HG03095 (cell line): Measurements from ENCODE around the gene B3GALT6.

ENCODE experiments used
- ATAC-seq: cut with Tn5 transposase; IDR thresholded peaks from one replicate; pipeline ENCODE4 v1.9.1; 2021; ENCODE audit warnings: moderate library complexity; ENCODE audit not compliant: unreplicated experiment

B3GALT6 gene

DNA sequence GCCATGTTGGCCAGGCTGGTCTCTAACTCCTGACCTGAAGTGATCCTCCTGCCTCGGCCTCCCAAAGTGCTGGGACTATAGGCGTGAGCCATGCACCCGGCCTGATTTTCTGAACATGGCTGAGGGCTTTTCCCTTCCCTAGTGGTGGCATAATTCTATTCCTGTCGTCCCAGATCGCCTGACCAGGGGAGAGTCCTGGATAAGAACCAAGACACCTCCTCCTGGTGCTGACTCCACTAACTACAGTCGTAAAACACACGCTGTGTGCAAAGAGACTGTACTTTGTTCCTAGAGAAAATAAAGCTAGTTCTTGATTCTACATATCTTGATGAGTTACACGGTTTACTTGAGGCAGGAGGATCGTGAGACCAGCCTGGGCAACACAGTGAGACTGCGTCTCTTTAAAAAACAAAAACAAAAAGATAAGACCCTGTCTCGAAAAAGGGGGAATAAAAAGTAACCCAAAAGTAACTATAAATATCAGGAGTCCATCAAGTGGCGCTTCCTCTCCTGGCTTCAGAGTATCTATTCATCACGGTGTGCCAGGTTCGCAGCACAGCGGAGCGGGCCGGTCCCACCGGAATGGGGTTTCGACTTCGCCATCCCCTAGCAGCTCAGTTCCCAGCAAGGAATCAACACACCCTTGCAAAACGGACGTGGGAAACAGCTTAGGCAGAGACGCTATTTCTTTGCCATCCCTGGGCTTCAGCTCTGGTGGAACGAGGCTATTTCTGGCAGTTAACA, 1.2 kb upstream of the B3GALT6 start:
- no peak for ATAC-seq

DNA sequence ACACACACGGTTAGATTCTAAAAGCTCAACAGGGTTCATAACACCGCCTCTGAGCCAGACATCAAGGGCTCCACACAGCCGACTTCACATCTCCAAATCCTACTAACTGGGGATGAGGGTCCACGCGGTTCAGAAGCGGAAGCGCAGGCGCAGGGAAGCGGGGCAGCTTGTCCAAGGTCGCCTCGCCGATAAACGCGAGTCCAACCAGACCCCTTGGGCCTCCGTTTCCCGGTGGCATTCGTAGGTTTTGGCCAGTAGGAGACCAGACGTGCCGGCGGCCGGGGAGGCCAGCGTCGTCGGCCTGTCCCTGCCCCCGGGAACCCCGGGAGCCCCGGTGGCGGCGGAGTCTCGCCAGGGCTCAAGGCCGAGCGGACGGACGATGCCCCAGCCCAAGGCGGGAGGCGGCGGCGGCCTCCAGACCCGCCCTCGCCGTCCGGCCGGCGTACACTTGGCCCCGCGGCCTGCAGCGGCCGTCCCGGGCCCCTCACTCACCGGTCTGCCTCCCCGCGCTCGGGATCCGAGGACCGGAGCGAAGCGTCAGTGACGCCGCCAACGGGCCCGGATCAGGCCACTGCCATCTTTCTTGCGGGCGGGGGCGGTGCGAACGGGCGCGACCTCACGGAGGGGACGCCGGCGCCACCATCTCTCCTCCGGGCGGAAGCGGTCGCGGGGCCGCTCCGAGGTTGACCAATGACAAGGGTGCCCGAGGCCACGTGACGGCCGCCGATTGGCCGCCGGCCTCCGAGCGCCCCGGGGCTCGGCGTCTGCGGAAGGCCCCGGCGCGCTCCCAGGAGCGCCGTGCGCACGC, 433 bp upstream of the B3GALT6 start, which contains the start of gene SDF4:
Gene SDF4, minus strand, starts transcription at position 602 of the 808 bp plus-strand sequence. CDS start 3,229 bp downstream, outside the sequence.
- ATAC-seq: peak; percentile 82

DNA sequence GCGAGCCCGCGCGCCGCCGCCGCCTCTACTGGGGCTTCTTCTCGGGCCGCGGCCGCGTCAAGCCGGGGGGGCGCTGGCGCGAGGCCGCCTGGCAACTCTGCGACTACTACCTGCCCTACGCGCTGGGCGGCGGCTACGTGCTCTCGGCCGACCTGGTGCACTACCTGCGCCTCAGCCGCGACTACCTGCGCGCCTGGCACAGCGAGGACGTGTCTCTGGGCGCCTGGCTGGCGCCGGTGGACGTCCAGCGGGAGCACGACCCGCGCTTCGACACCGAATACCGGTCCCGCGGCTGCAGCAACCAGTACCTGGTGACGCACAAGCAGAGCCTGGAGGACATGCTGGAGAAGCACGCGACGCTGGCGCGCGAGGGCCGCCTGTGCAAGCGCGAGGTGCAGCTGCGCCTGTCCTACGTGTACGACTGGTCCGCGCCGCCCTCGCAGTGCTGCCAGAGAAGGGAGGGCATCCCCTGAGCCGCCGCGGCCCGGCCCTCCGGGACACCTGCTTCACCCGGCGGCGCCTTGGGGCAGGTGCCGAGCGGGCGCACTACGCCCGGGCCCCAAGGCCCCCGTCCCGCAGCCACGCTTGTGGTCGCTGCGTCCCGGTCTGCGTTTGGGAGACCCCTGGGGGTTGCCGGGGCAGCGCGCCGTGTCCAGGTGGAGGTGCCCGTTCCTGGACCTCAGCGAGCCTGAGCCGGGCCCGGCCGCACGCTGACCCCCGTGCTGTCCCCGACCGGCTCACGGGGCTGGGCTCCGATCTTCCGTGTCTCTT, 944 bp downstream of the B3GALT6 start:
- no peak for ATAC-seq

DNA sequence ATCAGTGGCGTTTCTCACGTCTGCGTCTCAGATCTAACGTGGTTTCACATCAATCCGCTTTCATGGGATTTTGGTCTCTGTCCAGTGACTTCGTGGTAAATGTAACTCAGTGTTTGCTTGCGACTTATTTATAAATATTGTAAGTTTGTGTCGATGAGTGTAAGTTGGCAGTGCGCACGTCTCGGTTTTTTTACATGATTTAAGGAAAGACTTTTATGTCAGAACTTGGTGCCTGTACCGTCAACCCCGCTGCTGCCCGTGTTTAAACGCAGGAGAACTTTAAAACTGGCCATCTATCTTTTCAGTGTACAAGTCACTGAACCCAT, 1.5 kb downstream of the B3GALT6 start:
- no peak for ATAC-seq

DNA sequence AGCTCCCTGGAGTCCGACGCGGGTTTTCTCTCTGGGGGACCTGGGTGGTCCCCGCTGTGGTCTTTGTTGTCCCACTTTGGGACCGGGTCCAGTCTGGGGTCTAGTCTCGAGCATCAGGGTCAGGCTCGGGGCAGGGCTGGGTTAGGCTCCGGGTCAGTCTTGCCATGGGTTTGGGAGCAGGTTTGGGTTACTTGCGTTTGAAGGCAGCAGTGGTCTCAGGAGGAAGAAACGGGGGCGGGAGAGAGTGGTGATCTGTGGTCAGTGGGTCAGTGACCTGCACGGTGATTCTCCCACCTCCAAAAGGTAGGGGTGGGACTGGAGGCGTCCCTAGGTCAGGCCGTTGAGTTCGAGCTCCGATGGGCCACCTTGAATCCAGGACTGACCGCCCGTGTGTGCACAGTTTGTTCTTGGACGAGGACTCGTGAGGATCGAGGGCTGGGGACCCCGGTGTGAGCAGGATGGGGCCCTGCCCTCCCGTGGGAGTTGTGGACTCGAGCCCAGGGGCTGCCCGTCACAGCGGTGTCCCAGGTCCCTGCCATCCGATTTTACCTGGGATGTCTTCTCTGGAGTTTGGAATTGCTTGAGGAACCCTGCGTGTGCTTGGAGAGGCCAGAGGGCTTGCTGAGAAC, 2.3 kb downstream of the B3GALT6 start:
- ATAC-seq: no peak

DNA sequence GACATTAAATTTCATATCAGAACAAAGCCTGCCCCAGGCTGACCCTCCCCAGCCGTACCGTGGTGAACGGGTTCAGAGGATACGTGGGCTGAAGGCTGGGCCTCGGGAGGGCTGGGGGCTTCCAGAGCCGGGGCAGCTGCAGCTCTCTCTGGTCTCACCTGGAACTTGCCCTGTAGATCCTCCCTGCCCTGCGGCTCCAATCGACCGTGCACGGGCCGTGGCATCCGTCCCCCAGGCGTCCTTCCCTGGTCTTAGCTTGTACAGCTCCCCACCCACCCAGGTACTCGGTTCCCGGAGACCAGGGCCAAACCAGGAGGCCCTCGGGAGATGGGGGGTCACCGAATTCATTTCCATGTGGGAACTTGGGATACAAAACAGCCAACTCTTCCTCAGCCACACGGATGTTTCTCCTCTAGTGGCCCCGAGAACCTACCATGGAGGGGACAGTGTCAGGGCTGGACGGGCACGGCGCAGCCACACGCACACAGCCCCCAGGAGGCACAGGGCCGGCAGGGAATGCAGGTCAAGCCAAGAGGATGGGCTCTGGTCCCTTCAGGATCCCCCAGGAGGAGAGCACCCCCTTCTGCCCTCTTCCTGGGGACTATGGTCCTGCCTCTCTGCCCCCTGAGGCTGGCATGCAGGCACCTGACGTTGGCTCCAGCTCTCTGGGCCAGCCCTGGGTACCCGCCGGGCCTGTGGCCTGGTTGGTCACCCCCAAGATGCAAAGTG, 3.1 kb downstream of the B3GALT6 start:
- no peak for ATAC-seq

DNA sequence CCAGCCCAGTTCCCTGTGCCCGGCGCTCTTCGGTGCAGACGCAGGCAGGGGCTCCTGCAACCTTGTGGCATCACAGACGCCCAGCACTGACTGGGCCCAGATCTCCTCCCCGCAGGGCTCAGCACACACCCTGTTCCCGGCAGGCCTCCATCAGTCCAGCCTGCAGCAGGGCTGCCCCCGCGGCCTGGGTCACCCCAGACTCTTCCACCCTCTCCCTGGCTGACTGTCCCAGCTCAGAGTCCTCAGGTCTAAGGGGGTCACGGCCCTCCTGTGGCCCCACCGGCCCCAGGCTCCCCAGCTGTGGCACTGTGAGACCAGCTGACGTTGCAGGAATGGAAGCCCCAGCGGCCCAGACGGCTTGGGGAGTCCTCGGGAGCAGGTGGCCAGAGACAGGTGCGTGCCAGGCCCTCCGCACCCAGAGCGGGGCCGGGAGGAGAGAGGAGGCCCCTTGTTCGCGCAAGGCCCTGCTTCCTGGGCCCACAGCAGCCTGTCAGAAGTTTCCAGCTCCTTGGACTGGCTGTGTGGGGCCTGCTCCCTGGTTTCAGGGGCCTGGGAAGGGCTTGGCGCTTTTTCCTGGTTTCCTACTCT, 4.2 kb downstream of the B3GALT6 start:
- no peak for ATAC-seq

DNA sequence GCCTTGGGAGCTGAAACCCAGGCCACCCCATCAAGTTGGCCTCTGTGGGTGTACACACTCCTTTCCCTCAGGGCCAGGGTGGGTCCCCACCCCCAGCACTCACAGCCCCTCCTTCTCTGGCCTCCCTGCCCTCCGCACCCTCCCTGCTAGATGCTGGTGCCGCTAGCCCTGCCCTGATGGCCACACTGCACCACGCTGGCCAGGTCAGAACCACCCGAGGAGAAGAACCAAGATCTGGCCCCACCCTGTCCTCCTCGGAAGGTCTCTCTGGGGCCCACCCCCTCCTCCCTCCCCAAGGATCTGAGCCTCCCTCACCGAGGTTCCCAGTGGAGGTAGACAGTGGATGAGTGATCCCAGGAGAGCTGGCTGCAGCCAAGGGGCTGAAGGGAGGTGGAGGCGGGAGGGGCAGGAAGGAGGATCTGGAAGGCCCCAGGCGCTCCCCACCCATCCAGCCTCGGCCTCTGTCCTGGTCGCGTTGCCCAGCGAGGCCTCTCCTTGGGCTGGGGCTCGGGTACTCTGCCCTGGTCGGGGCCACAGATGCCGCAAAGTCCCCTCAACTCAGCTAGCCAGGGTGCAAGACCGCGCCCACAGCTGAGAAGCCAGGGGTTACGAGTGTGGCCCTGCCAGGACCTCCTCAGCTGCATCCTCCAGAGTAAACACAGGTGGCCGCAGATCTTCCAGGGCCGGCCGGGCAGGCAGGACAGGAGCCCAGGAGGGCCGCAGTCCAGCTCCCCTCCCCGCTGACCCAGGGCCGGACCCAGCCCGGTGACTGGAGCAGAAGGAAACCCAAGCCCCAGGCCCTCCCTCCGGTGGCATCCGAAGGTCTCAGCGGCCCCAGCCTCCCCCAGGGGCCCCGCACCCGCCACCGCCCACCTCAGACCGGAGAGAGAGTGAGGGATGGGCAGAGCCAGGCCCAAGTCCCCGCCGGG, 5.2 kb downstream of the B3GALT6 start:
- no peak for ATAC-seq

DNA sequence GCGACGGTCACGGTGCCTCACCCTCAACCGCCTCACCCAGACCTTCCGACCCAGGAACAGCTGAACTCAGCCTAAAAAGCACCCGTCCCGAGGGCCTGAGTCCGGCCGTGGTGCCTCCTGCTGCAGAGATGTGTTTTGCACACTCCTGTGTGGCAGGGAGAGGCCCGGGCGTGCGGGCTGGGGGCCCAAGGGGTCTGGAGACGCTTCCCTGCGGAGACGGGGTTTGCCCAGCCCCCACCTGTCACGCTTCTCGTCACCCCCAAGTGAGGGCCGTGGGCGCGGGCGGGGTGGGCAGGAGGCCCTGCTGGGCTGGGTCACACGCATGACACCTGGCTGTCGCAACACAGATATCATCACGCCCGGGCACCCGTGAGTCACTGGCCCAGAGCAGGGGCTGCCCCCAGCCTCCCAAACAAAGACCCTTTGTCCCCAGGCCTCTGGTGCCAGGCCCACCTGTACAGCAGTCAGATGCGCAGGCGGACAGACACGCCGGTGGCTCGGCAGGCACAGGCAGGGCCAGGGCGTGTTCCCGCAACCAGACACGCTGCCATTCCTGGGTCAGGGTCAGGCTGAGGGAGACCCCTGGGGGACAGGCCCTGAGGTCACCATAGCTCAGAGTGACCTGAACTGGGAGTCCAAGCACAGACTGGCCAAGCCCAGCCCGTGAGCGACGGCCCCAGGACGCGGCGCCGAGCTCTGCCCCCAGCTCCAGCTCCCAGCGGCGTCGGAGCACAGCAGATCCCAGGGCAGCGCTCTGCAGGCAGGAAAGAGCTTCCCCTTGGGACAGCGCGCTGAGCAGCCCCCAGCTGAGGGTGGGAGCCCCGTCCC, 6.1 kb downstream of the B3GALT6 start:
- ATAC-seq: no peak

DNA sequence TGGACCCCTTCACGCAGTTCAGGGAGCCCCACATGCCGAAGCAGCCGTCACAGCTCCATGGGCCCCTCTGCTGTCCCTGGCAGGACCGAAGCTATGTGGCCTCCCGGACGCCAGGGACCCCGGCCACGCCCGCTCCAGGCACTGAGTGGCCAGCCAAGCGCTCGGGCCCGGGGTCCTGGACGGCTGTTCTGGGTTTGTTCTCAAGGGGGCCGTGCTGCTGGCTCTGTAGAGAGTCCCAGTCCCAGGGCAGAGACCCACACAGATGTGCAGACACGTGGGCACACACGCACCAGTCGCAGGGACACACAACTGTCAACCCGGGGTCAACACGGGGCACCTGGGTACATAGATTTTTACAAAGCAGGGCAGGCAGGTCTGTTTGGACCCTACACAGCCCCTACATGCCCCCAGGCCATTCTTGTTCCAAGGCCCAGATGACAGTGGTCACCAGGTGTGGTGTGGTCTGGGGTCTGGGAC, 6.7 kb downstream of the B3GALT6 start:
- no peak for ATAC-seq

DNA sequence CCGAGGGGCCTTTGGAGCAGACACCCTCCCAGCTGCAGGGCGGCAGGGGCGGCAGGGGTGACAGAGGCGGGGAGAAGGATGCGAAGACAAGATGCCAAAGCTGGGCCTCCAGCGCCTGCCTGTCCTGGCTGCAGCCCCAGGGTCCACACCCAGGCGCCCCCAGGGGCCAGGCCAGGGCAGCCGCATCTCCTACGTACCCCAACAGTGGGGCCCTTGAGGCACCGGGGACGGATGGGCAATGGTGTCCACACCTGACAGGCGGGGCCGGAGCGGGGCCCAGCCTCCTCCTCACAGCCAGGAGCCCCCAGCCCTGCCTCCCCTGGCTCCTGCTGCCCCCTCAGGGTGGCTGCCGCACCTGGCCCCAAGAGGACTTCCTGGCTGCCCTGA, 7.2 kb downstream of the B3GALT6 start:
- no peak for ATAC-seq

DNA sequence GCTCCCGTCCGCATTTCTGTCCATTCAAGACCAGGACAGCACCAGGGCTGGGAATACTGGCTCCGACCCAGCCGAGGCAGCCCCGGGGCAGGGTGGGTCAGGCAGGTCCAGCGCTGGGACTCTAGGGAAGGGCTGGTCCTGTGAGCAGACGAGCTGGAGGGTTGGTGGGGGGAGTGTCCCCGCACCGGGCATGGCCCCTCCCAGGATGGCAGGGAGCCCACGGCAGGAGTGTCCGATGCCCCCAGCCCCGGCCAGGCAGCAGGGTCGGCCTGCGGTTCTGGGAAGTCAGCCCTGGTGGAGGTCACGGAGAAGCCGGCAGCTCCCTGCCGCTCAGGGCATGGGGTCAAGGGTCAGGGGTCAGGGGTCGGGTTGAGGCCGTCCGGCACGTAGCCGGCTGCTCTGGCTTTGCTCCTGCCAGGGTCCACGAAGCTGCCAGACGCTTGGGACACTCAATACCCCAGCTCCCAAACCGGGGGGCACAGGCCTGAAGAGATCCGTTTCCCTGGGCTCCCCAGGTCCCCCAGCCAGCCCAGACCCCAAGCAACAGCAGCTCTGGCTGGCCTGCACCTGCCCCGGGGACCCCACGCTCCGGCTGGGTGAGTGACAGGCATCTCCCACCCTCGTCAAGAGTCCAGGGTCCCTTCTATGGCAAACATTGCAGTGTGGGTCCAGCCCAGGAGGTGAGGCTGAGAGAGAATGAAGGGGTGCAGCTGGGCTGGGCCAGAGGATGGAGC, 7.7 kb downstream of the B3GALT6 start:
- ATAC-seq: no peak

DNA sequence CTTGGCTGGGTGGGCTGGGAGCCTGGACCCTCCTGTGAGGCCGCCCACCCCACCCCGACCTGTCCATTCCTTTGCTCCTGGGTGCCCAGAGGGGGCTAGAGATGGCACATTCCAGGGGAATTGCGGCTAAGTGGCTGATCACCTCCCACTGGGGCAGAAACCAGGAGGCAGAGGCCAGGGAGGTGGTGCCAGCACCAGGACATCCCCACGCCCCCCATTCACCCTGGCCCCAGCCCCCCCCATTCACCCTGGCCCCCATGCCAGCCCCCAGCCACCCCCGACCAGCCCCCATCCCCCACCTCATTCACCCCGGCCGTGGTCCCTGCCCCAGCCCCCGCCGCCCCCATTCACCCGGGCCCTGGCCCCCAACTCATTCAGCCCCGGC, 8.3 kb downstream of the B3GALT6 start:
- no peak for ATAC-seq

DNA sequence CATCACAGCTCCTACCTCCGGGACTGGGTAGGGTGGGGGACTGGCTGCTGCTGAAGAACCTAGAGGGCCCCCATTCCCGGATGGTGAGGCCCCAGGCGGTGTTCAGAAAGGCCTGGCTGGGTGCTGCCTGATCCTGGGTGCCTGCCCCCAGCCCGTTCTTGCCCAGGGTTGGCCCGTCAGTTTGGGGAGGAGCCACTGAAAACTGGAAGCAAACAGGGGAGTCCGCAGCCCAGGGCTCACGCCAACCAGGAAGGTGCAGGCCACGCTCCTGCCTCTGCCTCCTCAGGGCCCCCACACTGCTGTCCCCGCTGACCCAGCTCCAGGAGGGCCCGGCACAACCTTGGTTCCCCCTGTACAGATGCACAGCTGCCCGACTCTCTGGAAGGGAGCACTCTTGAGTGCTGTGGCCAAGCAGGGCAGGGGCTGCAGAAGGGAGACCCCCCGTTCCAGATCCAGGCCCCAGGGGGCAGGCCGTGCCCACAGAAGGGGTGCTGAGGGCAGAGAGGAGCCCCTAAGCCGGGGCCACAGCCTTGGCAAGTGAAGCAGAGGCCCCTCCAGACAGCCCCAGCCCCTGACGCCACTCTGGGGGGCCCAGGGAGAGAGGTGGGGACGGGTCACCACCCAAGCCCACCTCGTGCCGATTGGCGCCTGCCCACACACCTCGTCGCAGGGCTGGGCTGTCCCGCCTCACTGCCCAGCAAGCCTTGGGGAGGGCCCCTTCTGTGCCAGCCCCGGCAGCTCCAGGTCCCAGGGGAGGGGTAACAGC, 9.0 kb downstream of the B3GALT6 start:
- no peak for ATAC-seq

DNA sequence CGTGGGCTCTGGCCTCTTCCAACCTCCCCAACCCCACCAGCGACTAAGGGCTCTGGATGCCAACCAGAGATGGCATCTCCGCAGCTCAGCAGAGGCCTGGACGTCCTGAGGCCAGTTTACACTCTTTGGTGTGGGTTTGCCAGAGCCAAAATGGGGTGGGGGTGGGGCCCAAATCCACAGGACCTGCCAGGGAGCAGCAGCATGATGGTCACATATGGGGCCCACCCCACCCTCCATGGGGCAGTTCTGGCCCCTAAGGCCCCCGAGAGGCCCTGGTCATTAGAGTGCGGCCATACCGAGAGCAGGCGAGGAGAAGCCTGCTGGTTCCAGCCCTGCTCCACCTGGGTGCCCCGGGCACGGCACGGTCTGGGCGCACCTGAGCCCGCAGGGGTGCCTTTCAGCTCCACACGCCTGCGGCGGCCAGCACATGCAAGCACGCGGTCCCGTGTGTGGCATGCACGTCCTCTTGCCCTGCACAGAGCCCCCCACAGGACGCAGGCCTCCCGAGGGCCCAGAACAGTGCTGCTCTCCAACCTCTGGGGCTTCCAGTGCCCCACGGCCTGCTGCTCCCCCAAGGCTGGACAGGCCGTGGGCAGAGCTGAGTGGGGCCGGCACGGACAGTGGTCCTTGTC, 9.7 kb downstream of the B3GALT6 start:
- ATAC-seq: no peak
